Esophagus mucosa (tissue), 1 donor: Measurements from ENCODE around the gene ANKAR. TPM values are rescaled to one million over a fixed set of nuclear protein-coding genes. Genes with fewer than 3 reads are reported as not detected.
"Not testable (repeated sequence)": the region's sequence is repeated elsewhere in the genome, so short reads cannot be mapped to it uniquely, and the experiment has no call there.

Experiments
- ATAC-seq: fragments of 200-7000 bp; cut with Tn5 transposase; one replicate; pipeline ENCODE4 v1.9.1; 2020
- total RNA-seq: library from RNA; stranded (reverse); gene quantifications from one replicate; pipeline ENCODE4 v1.2.4, GENCODE V29; 2023
- donor health status: DM: yes; HTN: yes; CAD: no.

Gene ANKAR, protein sequence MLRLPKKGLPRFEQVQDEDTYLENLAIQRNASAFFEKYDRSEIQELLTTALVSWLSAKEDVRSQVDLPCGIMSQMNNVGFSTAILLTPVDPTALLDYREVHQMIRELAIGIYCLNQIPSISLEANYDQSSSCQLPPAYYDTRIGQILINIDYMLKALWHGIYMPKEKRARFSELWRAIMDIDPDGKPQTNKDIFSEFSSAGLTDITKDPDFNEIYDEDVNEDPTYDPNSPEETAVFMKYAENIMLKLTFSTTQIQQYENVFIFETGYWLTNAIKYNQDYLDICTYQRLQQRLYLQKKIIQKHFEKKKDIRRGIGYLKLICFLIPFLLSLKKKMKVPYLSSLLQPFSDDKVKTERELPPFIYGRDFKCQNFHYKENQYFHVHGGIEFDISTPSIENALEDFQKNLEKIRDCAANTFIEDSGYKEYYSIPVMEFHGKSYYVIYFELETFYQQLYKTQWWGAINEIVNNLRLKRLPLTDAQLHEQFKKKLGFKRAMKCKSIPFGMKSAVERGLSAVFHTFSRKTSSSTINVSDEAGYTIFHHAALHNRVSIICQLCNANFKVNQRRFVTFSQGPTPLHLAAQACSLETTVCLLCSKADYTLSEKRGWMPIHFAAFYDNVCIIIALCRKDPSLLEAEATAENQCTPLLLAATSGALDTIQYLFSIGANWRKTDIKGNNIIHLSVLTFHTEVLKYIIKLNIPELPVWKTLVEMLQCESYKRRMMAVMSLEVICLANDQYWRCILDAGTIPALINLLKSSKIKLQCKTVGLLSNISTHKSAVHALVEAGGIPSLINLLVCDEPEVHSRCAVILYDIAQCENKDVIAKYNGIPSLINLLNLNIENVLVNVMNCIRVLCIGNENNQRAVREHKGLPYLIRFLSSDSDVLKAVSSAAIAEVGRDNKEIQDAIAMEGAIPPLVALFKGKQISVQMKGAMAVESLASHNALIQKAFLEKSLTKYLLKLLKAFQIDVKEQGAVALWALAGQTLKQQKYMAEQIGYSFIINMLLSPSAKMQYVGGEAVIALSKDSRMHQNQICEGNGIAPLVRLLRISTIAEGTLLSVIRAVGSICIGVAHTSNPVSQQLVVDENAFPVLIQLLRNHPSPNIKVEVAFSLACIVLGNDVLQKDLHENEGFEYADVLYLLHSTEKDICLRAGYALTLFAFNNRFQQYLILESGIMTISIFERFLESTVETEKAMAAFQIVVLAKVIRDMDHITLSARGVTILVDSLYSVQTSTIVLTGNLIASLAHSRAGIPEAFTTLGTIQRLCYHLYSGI (N-terminal part only)
- 2.7 TPM for total RNA-seq

DNA sequence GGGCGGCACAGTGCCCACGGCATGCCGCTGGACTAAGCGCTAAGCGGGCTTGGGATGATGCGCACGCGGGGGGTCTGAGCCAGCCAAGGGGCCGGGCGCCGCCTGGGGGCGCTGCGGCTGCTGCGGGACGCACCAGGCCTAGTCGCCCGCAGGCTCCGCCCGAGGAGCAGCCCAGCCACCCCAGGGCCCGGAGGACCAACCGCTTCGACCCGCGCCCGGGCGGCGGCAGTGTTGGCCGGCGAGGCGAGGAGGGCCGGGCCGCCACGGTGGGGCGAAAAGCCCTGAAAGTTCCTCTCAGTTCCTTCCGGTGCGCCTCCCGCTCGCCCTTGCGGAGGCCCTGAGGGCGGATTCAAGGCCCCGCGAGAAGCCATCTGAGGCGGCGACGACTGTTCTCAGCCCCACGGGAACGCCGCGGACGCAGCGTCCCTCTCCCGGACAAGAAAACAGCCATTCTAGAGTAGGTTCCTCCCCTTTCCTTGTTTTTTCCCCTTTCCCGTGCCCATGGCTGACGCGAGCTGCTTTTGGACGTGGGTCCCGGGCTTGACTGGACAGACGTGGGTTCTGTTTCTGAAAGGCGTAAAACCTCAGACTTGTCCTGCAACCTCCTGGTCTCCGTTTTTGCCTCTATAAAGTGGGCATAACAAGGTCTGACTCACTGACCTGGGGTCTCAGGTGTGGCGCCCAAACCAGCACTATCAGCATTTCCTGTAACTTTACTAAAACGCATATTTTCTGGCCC lies at the start of gene ANKAR:
ANKAR (plus strand) TSS at position 297 of the 739 bp plus-strand sequence. CDS start 1,821 bp downstream, outside the sequence.
- ATAC-seq: peak; percentile 96

DNA sequence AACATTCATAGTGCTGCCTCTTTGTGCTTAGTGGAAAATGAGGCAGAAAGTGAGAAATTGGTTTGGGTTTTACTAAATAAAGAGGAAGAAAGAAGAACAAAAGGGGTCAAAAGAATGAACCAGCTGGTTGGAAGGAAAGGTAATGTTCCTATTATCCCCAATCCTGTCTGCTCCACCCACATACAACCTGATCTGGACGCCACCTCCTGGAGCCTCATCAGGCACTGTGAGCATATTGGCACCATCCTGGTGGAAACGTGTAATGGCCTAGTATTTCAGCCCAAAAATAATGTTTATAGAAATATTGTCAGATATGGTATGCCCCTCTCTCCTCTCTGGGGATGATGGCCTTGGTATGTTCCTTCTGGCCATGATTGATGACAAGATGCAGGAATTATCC lies 48.8 kb upstream of the ANKAR start:
- no peak for ATAC-seq

DNA sequence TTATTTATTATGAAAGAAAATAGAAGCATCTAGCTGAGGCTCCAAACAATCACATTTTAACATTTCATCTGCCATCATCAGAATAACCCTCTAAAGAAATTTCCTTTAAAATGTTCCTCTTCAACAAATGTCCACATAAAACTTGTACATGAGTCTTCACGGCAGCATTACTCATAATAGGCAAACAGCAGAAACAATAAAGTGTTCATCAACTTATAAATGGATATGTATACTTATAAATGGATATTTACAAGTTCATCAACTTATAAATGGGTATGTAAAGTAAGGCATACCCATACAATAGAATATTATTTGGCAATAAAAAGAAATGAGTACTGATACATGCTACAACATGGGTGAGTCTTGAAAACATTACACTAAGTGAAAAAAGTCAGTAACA lies 46.7 kb upstream of the ANKAR start:
- no peak for ATAC-seq

DNA sequence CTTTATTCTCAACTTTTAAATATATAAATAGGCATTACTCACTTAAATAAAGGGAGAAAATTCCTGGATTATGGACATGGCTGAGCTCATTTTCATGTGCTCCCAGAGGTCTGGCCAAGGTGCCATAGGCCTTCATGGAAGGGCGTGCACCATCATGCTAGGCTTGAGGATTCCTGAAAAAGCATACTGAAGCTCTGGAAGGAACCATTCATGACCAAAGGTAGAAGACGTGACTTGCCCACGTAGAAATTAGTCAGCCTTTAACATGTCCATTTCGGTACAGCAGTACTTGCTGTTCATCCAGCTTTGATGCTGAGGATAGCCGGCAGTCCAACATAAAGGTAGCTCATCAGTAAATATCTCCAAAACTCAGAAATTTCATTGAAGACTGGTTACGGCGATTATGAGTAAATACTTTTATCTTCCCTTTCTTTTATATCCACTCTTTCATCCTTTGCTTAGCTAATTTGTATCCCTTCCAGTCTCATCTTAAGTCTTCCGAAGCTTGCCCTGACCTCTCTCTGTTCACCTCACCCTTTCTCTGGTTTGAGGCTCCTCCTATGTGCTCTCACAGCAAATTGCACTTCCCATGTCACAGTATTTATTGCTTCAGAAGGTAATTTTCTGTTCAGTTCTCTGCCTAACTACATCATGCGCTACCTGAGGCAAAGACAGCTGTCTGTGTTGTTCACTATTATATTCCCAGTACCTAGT lies 45.5 kb upstream of the ANKAR start:
- ATAC-seq: peak; percentile 57

DNA sequence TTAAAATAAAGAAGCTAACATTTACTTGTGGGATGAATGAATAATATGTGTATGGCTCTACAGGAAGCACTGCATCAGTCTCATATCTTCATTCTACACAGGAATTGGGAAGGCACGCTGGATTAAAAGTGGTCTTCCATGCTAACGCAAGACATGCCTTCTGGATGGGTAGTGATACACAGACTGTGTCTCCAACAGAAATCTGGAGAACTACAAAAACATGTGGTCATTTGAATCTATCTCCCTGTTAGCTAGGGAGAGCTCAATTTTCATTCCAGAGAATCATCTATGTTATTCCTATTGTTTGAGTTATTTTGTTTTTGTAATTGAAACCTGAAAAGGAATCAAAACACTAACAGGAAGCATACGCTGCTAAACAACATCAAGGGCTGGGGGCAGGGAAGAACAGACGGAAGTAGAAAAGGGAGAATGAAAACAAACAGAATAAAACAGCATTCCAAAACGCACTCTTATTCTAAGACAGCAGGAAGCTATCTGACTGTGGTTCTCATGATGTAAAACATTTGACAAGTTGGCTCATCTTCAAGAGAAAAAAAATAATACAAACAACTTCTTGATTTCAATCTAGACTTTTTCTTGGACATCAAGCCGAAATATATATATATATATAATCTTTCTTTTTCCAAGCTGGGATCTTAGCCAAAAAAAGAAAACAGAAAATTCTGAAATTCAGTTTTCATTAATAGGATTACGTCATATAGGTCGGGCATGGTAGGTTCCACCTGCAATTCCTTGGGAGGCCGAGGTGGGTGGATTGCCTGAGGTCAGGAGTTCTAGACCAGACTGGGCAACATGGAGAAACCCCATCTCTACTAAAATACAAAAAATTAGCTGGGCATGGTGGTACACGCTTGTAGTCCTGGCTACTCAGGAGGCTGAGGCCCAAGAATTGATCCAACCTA lies 44.7 kb upstream of the ANKAR start:
- no peak for ATAC-seq

DNA sequence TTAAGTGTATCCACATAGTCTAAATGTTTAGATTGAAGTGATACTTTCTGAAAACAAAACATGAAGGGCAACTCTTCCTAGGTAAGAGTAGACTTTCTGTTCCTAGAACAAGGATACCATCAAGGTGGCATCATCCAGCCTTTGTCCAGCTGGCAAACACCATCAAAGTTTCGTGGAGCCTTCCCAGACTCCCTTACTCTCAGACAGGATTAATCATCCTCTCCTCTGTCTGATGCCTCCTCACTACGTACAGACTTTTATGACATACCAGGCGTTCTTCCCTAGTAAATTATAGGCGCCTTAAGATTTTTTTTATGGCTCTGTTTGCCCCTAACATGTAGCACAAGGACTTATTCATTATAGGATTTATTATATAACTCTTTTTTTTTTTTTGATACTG lies 42.6 kb upstream of the ANKAR start:
- ATAC-seq: no peak

DNA sequence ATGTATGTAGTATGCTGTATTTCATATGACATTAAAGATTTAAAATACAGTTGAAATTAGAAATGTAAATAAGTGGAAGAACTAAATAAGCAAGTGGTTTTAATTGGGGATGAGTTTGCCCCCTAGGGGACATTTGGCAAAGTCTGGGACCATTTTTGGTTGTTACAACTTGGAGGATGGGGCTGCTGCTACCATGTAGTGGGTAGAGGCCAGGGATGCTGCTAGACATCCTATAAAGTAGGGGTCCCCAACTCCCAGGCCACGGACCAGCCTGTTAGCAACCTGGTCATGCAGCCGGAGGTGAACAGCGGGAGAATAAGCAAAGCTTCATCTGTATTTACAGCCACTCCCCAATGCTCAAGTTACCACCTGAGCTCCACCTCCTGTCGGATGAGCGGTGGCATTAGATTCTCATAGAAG lies 41.1 kb upstream of the ANKAR start:
- ATAC-seq: no peak

DNA sequence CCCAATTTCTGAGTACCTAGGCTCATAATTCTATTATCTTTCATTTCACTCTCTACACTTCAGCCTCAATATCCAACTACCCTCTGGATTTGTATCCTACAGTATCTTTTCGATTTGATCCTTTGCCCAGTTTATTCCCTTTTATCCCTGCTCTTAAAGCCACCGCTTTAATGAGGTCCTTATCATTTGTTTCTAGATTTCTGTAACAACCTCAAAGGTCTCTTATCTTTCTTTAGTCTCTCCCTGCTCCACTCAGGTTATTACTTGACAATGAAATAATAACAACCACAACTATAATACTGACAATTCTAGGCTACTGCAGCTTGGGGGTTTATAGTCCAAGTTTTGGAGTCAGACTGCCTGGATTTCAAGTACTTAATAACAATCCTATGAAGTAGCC lies 39.1 kb upstream of the ANKAR start:
- no peak for ATAC-seq

DNA sequence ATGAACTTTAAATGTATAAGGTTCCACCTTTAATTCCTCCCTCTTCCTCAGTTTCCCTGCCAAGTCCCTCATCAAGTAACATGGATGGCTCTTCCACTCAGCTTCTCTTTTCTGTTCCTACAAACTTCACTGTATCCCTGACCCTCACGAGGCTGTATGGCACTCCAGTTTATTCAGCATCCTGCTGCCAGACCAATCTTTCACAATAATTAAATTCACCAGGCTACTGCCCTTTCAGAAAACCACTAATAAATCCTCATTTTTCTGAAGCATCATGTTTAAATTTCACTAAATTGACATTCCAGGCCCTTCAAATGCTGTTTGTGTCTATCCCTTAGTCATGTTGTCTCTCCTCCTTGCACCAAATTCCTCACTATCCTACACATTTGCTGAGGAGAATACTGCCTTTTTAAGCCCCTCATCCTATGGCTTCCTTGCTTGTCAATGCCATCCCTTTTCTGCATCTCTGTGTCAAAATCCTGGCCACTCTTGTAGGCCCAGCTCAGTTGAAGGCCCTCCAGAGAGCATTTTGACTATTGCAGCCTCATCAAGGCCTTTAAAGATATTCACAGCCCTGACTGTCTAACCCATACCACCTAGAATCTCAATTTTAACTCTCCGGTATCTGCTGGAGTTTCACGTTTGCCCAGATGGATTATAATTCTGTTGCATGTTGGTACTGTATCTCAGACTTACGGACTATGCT lies 36.0 kb upstream of the ANKAR start:
- ATAC-seq: no peak

DNA sequence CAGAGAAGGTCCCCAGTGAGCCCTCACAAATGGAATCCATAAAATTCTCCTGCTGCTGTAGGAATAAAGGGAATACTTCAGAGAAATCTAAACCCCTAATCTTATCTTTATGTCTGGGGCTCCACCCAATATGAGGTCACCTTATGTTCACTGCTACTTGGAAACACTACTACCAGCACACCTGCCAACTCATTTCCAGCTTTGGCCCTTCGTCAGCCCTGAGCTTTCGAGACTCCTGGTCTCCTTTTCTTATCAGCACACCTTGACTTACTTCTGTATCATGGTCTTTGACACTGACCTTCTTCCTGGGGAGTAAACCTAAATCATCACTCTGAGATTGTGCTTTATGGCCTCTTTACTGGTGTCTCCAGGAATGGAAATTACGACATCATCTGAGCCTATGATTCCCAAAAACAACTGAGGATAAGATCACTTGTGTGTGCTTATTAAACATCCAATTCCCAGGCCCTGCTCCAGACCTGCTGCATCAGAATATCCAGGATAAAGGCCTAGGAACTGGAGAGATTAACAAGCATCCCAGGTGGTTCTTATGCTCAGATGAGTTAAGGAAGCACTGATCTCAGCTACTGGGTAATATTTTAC lies 35.4 kb upstream of the ANKAR start:
- ATAC-seq: no peak

DNA sequence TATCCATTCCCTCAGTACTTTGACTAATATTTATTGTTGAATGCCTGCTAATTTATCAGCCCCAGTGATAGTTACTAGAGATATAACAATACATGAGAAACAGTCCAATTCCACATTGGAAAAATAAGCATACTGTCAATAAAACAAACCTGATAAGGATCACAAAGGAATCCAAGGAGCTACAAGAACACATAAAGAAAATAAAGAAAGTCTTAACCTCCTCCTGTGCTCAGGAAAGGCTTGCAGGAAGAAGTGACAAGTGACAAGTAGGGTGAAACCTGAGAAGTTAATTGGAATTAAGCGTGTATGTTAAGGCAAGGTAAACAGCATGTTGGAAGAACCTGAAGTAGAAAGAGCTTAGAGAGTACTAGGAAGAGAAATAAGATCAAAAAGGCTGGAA lies 33.5 kb upstream of the ANKAR start:
- ATAC-seq: no peak

DNA sequence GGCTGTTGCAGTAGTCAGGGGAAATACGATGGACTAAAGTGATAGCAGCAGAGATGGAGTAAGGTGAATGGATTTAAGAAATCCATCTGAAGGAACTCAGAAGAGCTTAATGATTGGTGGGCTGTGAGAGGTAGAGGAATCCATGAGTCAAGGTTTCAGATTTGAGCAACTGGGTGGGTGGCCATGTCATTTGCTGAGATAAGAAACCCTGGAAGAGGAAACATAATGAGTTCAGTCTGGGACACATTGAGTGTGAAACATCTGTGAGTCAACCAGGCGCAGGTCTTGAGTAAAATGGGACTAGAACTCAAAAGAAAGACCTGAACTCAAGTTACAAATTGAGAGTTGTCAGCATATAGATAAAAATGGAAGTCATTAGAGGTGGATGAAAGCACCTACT lies 32.9 kb upstream of the ANKAR start:
- no peak for ATAC-seq

DNA sequence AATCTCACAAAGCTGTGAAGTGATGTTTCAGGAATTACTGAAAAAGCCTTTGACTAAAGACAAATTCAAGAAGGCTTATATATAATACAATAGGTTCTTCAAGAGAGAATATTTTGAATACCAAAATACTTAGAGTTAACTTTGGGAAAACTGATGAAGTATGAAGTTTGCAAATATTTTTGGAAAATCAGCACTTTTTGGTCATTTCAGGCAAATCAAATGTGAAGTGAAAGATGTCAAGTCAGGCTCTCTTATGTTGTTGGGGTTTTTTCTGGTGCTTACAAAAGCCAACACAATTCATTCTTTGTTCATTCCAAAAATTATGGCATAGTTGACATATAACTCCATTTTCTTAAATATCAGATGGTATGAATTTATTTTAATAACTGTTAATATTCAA lies 27.9 kb upstream of the ANKAR start:
- ATAC-seq: no peak

DNA sequence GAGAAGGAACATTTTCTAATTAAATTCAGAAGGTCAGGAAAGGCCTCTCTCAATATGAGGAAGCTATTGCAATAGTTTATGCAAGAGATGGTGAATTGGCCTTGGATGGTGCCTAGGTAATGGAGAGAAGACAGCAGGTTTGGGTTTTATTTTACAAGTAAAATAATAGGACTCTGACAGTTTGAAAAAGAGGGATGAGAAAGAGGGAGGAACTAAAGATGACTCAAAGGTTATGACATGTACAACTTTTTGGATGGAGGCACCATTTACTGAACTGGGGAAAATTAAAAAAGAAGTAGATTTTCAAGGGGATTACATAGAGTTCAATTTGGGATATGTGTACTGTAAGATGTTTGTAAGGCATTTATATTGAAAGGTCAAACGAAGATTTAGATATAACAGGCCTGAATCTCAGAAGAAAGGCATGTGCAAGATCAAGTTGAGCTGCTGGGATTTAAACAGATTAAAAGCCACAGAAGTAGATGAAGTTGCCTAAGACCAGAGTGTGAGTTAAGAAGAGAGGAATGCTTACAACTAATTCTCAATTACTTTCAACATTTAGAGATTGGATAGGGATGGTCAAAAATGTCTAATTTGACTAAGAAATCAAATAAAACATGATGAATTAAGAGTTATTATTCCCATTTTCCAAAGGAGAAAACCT lies 25.5 kb upstream of the ANKAR start:
- peak; percentile 73 for ATAC-seq

DNA sequence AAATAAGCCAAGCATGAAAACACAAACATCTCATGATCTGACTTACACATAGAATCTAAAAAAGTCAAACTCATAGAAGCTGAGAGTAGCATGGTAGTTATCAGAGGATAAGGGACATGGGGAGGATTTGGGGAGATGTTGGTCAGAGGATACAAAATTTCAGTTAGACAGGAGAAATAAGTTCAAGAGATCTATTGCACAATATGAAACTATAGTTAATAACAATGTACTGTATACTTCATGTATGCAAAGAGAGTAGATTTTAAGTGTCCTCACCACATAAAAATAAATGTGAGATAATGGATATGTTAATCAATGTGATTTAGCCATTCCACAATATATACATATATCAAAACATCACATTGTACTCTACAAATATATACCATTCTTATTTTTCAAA lies 23.2 kb upstream of the ANKAR start:
- no peak for ATAC-seq

DNA sequence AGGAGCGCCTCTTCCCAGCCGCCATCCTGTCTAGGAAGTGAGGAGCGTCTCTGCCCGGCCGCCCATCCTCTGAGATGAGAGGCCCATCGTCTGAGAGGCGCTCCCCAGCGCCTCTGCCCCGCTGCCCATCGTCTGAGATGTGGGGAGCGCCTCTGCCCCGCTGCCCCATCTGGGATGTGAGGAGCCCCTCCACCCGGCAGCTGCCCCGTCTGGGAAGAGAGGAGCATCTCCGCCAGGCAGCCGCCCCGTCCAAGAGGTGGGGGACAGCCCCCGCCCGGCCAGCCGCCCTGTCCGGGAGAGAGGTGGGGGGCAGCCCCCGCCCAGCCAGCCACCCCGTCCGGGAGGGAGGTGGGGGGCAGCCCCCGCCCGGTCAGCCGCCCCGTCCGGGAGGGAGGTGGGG lies 21.0 kb upstream of the ANKAR start:
- not testable (repeated sequence) for ATAC-seq

DNA sequence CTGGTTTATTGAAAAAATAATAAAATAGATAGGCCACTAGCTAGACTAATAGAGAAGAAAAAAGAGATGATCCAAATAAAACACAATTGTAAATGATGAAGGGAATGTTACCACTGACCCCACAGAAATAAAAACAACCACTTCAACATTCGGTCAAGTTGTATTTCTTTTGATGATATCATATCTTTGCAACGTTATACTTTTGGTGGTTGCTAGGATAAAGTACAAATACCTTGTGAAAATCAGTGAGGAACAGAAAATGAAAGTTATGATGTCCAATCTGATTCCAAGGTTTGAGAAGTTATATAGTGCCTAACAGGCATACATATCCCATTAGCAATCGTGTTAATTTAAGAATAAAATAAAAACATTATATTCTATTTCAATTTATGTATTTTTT lies 19.8 kb upstream of the ANKAR start:
- no peak for ATAC-seq

DNA sequence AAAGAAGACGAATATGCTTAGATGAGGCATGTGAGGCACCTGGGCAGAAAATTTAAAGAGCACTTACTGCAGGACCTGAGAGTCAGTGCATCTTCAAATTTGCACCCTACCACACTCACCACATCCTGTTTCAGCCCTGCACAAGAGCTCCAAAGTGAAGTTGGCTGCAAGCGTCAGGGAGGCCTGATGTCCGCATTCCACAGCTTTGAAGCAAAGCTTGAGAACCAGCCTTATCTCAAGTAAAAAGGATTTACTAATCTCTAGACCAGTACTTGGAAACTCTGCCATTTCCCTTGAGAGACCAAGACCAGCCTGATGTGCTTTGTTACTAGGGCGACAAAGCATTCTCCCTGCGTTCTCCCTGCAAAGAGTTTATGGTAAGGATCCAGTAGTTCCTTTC lies 16.6 kb upstream of the ANKAR start:
- no peak for ATAC-seq
